ENCODE measurements around the gene CXCR5. TPM values are rescaled to one million over a fixed set of nuclear protein-coding genes. Genes with fewer than 3 reads are reported as not detected.

CXCR5 gene
- total and polyA plus RNA-seq, 3 experiments from 2014 or later: 4.5 to 6.3 (median 5.8) TPM

DNA sequence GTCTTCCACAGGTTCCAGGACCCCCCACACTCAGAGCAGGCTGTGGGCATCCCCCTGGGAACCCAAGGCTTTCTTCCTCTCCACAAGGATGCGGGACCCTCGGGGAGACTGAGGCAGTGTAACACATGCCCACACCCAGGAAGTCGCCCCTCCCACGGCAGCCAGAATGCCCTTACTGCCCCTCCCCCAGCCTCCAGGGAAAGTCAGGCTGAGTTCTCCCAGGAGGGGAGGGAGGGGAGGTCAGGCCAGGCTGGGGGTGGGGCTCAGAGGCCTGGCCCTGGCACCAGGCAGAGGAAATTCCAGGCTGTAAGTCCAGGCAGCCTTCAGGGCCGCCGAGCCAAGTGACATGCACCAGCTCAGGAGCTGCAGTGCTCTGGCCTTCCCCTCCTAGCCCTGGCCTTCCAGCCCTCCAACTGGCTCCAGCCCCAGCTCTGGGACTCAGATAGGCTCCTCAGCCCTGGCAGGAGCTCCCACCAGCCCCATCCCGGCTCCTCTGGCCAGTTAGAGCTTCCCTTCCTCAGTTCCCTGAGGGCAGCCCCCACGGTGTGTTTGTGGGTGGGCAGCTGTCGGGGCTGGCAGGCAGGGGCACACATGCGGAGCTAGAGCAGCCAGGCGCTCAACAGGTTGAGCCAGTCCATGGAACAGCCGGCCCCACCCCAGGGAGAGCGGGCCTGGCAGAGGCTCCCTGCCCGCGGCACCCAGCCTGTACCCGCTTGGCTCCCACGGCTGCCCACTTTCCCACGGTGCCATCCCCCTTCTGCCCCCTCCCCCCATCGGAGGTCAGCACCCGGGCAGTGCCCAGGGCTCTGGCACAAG lies 38.4 kb downstream of the CXCR5 start:
- H3K27me3 ChIP-seq (ENCODE audit: insufficient read depth, low read length, poor library complexity, severe bottlenecking): no peaks in the 10 kb centered on the region
- H3K27me3 Mint-ChIP-seq: peaks cover 0 to 12% of the 10 kb centered on the region in 2 donors
- peak in 1 of 5 donors; percentile 43 for DNase-seq
- peak overlapping the region; percentile 98 to 100 (median 99) for H3K4me3 Mint-ChIP-seq
- H3K27ac ChIP-seq (ENCODE audit: low read depth, low read length): peak overlapping the region; percentile 88
- peaks cover 59% of the 10 kb centered on the region for H3K4me1 ChIP-seq (ENCODE audit: insufficient read depth, low read length)
- H3K4me1 Mint-ChIP-seq: peaks cover 55 to 71% (median 57%) of the 10 kb centered on the region in 3 donors
- CTCF ChIA-PET: interaction anchor here (1.2 to 6.7 kb wide), 3 partner anchors 50 to 230 kb away, joined by 3 to 22 read pairs (median 6); no protein-coding TSS in a partner anchor
- H3K27ac Mint-ChIP-seq: peak overlapping the region; percentile 96 to 100 (median 100)
- peaks cover 13 to 57% (median 14%) of the 10 kb centered on the region in 3 donors for H3K36me3 Mint-ChIP-seq
- POLR2A ChIA-PET: interaction anchor here (3.0 to 11.4 kb wide), 2 partner anchors 9 to 132 kb away, joined by 33 to 203 read pairs; partner anchors contain the start of gene DDX6
- H3K9me3 ChIP-seq (ENCODE audit: low read length): no peaks in the 10 kb centered on the region
- peak overlapping the region; percentile 94 for H3K4me3 ChIP-seq (ENCODE audit: low read length)
- peaks cover 5% of the 10 kb centered on the region for H3K36me3 ChIP-seq (ENCODE audit: insufficient read depth, low read length)
- H3K9me3 Mint-ChIP-seq: peaks cover 0 to 4% (median 2%) of the 10 kb centered on the region in 5 donors

DNA sequence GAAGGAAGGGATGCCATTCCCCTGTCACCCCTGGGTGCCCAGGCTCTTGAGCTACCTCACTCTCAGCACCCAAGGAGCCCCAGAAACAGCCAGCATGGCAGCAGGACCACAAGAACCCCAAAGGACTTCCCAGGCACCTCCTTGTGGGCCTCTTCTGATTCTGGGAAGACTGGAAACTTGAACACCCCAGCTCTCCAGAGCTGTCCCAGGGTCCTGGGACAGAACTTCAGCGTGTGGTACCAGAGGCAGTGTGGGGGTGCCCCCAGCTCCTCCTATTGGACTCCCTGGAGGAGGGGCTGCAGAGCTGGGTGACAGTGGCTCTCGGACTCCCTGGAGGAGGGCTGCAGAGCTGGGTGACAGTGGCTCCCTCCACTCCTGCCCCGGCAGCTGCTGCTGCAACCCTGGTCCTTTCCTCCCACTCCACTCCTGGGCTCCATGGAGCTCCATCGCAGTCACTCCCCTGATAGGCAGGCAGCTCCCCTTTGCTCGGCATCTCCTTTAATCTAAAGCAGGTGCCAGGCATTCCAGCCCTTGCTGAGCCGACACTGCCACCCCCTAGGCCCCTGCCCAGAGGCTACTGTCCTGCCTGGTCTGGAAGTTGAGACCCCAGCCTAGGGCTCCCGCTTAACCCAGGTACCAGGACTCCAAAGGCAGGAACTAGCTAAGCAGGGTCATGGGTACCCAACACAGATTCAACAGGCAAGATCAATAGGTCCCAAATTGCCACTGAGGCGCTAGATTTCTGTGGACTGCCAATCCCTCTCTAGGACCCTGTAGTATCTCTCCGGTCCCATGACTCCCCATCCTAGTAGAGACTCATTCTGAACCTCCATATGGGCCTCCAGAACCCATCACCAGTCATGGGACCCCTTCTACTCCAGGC lies 39.3 kb downstream of the CXCR5 start:
- Mint-ChIP-seq H3K4me1 (peaks cover 55 to 71% (median 57%) of the 10 kb centered on the region in 3 donors), H3K27ac (peak overlapping the region; percentile 90 to 100 (median 98)), H3K4me3 (peak overlapping the region; percentile 98 to 100 (median 99)), H3K27me3 (peaks cover 0 to 9% of the 10 kb centered on the region in 2 donors), H3K36me3 (peaks cover 8 to 49% (median 9%) of the 10 kb centered on the region in 3 donors), H3K9me3 (peaks cover 0 to 4% (median 2%) of the 10 kb centered on the region in 5 donors)
- peak in 1 of 5 donors; percentile 22 for DNase-seq
- Histone ChIP-seq H3K27me3 (ENCODE audit: insufficient read depth, low read length, poor library complexity, severe bottlenecking) (no peaks in the 10 kb centered on the region), H3K4me1 (ENCODE audit: insufficient read depth, low read length) (peaks cover 59% of the 10 kb centered on the region), H3K36me3 (ENCODE audit: insufficient read depth, low read length) (peaks cover 5% of the 10 kb centered on the region), H3K4me3 (ENCODE audit: low read length) (peak overlapping the region; percentile 94), H3K27ac (ENCODE audit: low read depth, low read length) (peak overlapping the region; percentile 88), H3K9me3 (ENCODE audit: low read length) (no peaks in the 10 kb centered on the region)
- POLR2A ChIA-PET: interaction anchor here (0.5 to 11.4 kb wide), 3 partner anchors 10 to 159 kb away, joined by 5 to 203 read pairs (median 33); partner anchors contain the start of gene DDX6
- CTCF ChIA-PET: interaction anchor here (1.2 to 6.7 kb wide), 7 partner anchors 13 to 231 kb away, joined by 3 to 22 read pairs (median 5); no protein-coding TSS in a partner anchor

DNA sequence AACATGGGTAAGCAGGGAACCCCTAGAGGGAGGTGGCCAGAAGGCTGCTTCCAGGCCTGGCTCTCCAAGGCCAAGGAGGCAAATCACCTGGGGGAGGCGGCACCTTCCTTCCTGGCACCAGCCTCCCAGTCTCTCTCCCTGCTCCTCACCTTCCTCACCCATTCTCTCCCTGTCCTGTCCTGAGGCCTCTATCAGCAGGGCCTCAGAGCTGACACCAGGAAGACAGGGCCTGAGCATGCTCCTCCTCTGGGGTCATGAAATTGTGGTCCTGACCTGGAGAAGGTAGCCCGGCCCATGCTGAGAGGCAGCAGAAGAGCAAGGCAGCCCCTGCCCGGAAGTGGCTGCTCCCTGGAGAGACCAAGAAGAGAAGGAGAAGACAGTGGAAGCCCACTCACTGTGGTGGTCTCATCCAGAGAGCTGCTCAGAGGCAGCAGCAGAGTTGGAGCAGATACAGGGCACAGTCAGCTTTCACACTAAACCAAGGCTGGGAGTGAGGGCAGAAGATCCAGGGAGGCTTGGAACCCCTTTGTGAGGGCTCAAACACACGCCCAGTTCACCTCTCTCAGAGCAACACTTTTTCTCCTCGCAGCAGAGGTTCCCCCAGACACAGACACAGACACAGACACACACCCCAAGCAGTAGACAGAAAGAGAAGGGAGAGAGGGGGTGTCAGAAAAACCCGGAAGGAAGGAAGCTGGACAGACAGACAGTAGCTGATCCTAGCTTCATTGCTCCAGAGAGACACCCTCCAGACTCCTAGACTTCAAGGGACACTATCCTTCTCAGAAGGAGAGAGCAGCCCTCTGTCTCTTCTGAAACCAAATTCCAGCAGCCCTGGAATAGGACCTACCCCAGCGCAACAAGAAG lies 40.3 kb downstream of the CXCR5 start:
- H3K27ac ChIP-seq (ENCODE audit: low read depth, low read length): peak overlapping the region; percentile 88
- peak in 4 of 5 donors; percentile 45 to 67 (median 57) for DNase-seq

DNA sequence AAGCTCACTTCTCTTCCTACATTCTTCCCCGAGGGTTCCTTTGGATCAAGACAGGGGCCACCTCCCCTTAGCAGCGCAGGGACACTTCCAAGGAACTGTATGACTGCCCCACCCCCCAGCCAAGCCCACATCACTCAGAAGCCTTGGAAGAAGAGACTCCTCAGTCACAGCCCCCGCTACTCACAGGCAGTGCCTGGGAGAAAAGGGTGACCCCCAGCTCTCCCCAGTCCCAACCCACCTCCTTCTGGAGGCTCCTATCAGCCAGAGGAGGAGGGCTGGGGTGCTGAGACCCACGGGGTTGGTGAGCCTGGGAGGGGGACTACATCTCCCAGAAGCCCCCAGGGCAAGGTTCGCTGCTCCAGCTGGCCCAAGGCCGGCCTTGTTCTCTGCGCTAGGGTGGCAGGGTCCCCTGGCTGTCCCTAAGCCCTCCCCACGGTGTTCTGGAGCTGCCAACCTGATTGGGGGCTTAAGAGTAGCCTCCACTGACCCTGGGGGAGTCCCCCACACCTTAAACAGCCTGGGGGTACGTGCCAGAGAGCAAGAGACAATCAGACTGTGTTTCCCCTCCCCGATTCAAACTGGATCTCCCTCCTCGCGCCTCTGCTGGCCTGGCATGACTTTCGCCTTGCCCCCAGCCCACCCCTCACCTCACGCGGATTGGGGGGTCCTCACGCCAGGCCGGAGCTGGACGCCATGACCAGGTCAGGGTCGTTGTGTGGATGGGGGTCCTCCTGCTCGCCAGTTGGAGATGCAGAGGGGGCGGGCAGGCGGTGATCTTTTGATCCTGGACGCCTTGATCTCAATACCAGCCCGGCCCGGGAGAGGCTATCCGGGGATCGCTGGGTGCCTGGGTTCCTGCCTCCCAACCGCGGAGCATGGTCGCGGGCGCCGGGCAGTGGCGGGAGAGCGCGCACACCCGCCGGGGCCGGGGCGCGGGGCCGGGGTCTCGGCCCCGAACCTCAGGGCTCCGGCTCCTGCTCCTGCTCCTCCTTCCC lies 41.2 kb downstream of the CXCR5 start:
- peak in 3 of 5 donors; percentile 36 to 63 (median 60) for DNase-seq
- Mint-ChIP-seq H3K27ac (peak overlapping the region; percentile 90 to 100 (median 98)), H3K9me3 (peaks cover 0 to 4% (median 2%) of the 10 kb centered on the region in 5 donors), H3K27me3 (peaks cover 0 to 12% of the 10 kb centered on the region in 2 donors), H3K36me3 (peaks cover 4 to 49% (median 6%) of the 10 kb centered on the region in 3 donors), H3K4me1 (peaks cover 41 to 57% (median 48%) of the 10 kb centered on the region in 3 donors), H3K4me3 (peak overlapping the region; percentile 98 to 100 (median 99))
- Histone ChIP-seq H3K4me3 (ENCODE audit: low read length) (peak overlapping the region; percentile 94), H3K27me3 (ENCODE audit: insufficient read depth, low read length, poor library complexity, severe bottlenecking) (no peaks in the 10 kb centered on the region), H3K9me3 (ENCODE audit: low read length) (no peaks in the 10 kb centered on the region), H3K36me3 (ENCODE audit: insufficient read depth, low read length) (peaks cover 5% of the 10 kb centered on the region), H3K4me1 (ENCODE audit: insufficient read depth, low read length) (peaks cover 44% of the 10 kb centered on the region), H3K27ac (ENCODE audit: low read depth, low read length) (peak overlapping the region; percentile 88)
- POLR2A ChIA-PET: interaction anchor here (0.5 to 11.4 kb wide), 13 partner anchors 12 to 505 kb away, joined by 3 to 203 read pairs (median 4); partner anchors contain the start of gene DDX6
- CTCF ChIA-PET: interaction anchor here (0.6 to 6.7 kb wide), 17 partner anchors 11 to 235 kb away, joined by 3 to 22 read pairs (median 5); partner anchors contain the start of gene VPS11

More for the DNA sequence above, 40.3 kb downstream of the CXCR5 start:
- H3K4me1 ChIP-seq (ENCODE audit: insufficient read depth, low read length): peaks cover 52% of the 10 kb centered on the region
- Mint-ChIP-seq H3K9me3 (peaks cover 0 to 4% (median 2%) of the 10 kb centered on the region in 5 donors), H3K27ac (peak overlapping the region; percentile 90 to 100 (median 98)), H3K36me3 (peaks cover 6 to 51% (median 9%) of the 10 kb centered on the region in 3 donors), H3K4me3 (peak overlapping the region; percentile 98 to 100 (median 99)), H3K27me3 (peaks cover 0 to 15% of the 10 kb centered on the region in 2 donors), H3K4me1 (peaks cover 50 to 66% (median 57%) of the 10 kb centered on the region in 3 donors)
- H3K27me3 ChIP-seq (ENCODE audit: insufficient read depth, low read length, poor library complexity, severe bottlenecking): no peaks in the 10 kb centered on the region
- H3K36me3 ChIP-seq (ENCODE audit: insufficient read depth, low read length): peaks cover 5% of the 10 kb centered on the region
- CTCF ChIA-PET: interaction anchor here (0.7 to 6.7 kb wide), 9 partner anchors 12 to 232 kb away, joined by 3 to 22 read pairs (median 3); no protein-coding TSS in a partner anchor
- POLR2A ChIA-PET: interaction anchor here (0.5 to 11.4 kb wide), 9 partner anchors 11 to 504 kb away, joined by 3 to 203 read pairs (median 4); partner anchors contain the start of gene DDX6
- H3K4me3 ChIP-seq (ENCODE audit: low read length): peak overlapping the region; percentile 94
- no peaks in the 10 kb centered on the region for H3K9me3 ChIP-seq (ENCODE audit: low read length)

DNA sequence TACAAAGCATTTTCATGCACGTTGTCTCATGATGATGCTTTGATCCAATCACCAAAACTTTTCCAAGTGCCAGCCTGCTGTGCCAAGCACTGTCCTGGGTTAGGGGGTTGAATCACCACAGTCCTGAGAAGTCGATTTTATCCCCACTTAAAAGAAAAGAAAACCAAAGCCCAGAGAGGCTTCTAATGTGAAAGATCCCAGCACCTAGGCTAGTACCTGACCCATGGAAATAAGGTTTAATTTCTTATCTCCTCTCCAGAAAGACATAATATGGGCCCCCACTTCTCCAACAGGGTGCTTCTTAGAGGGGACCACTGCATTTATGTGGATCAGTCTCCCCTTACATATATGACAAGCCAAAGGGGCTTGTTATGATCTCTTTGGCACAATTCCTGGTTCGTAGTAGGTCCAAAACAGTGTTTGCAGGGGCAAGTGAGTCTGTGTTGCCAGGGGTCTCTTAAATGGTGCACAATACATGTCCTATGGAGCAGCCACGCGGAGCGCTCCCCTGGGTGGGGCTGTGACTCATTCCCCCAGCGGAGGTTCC lies 43.9 kb downstream of the CXCR5 start:
- no peaks in the 10 kb centered on the region for H3K36me3 ChIP-seq (ENCODE audit: insufficient read depth, low read length)
- H3K27me3 ChIP-seq (ENCODE audit: insufficient read depth, low read length, poor library complexity, severe bottlenecking): no peaks in the 10 kb centered on the region
- H3K9me3 ChIP-seq (ENCODE audit: low read length): no peaks in the 10 kb centered on the region
- H3K4me1 Mint-ChIP-seq: peaks cover 41 to 56% (median 42%) of the 10 kb centered on the region in 3 donors
- peaks cover 31% of the 10 kb centered on the region for H3K4me1 ChIP-seq (ENCODE audit: insufficient read depth, low read length)
- ChIA-PET CTCF (interaction anchor here (2.7 to 6.7 kb wide), 4 partner anchors 32 to 137 kb away, joined by 14 to 56 read pairs (median 21); partner anchors contain the start of gene DDX6), POLR2A (interaction anchor here (0.5 to 11.4 kb wide), 5 partner anchors 15 to 138 kb away, joined by 5 to 203 read pairs (median 11); partner anchors contain the start of gene DDX6)
- peaks cover 0 to 4% (median 2%) of the 10 kb centered on the region in 5 donors for H3K9me3 Mint-ChIP-seq
- peaks cover 0 to 14% of the 10 kb centered on the region in 2 donors for H3K27me3 Mint-ChIP-seq
- peak overlapping the region; percentile 92 to 100 (median 99) for H3K27ac Mint-ChIP-seq
- H3K36me3 Mint-ChIP-seq: peaks cover 0 to 41% (median 6%) of the 10 kb centered on the region in 3 donors
- no peak for DNase-seq
- peak overlapping the region; percentile 83 to 100 (median 98) for H3K4me3 Mint-ChIP-seq
- peak overlapping the region; percentile 96 for H3K27ac ChIP-seq (ENCODE audit: low read depth, low read length)
- H3K4me3 ChIP-seq (ENCODE audit: low read length): peak overlapping the region; percentile 70

Measured in CD8-positive, alpha-beta memory T cell (primary cell).